ENCODE data around the gene CERKL.
A peak's percentile ranks its signal among the peaks of the same experiment; 100 is the strongest.

Gene CERKL

GRCh38 chr2:181574321-181574720 is 82.6 kb downstream of the CERKL start:
- DNase-seq (ENCODE audit: low spot score): no peak

GRCh38 chr2:181573140-181573736 is 83.7 kb downstream of the CERKL start:
- peak; percentile 24 for DNase-seq (ENCODE audit: low spot score)

GRCh38 chr2:181570833-181571661 is 85.9 kb downstream of the CERKL start:
- no peak for DNase-seq (ENCODE audit: low spot score)

- no peak for DNase-seq (ENCODE audit: low spot score)
These were observed 86.8 kb downstream of the CERKL start for GRCh38 chr2:181570059-181570458.

- no peak for DNase-seq (ENCODE audit: low spot score)
These were observed 90.4 kb downstream of the CERKL start for GRCh38 chr2:181566334-181567032.

GRCh38 chr2:181563101-181563692 is 93.7 kb downstream of the CERKL start:
- DNase-seq (ENCODE audit: low spot score): no peak

GRCh38 chr2:181558371-181558770 is 98.5 kb downstream of the CERKL start:
- DNase-seq (ENCODE audit: low spot score): no peak

GRCh38 chr2:181554061-181554830 is 102.7 kb downstream of the CERKL start:
- DNase-seq (ENCODE audit: low spot score): no peak

- no peak for DNase-seq (ENCODE audit: low spot score)
These were observed 103.7 kb downstream of the CERKL start for GRCh38 chr2:181553244-181553643.

GRCh38 chr2:181552808-181553207 is 104.1 kb downstream of the CERKL start:
- no peak for DNase-seq (ENCODE audit: low spot score)

- no peak for DNase-seq (ENCODE audit: low spot score)
These were observed 110.8 kb downstream of the CERKL start for GRCh38 chr2:181546086-181546485.

GRCh38 chr2:181542170-181542569 is 114.7 kb downstream of the CERKL start:
- DNase-seq (ENCODE audit: low spot score): no peak

- DNase-seq (ENCODE audit: low spot score): no peak
These were observed 116.5 kb downstream of the CERKL start for GRCh38 chr2:181540421-181540820.

- DNase-seq (ENCODE audit: low spot score): no peak
These were observed 120.2 kb downstream of the CERKL start for GRCh38 chr2:181536730-181537129.

- no peak for DNase-seq (ENCODE audit: low spot score)
These were observed 128.5 kb downstream of the CERKL start for GRCh38 chr2:181528441-181528840.

- DNase-seq (ENCODE audit: low spot score): no peak
These were observed 129.8 kb downstream of the CERKL start for GRCh38 chr2:181527058-181527457.

GRCh38 chr2:181526014-181526413 is 130.9 kb downstream of the CERKL start:
- DNase-seq (ENCODE audit: low spot score): no peak

- DNase-seq (ENCODE audit: low spot score): no peak
These were observed 133.1 kb downstream of the CERKL start for GRCh38 chr2:181523756-181524155.

- DNase-seq (ENCODE audit: low spot score): no peak
These were observed 136.7 kb downstream of the CERKL start for GRCh38 chr2:181520253-181520652.

- no peak for DNase-seq (ENCODE audit: low spot score)
These were observed 139.1 kb downstream of the CERKL start for GRCh38 chr2:181517685-181518301.

- no peak for DNase-seq (ENCODE audit: low spot score)
These were observed 139.9 kb downstream of the CERKL start for GRCh38 chr2:181516992-181517391.
